HepG2 (cell line): ENCODE measurements around the gene TLE7. TPM values are rescaled to one million over a fixed set of nuclear protein-coding genes. Genes with fewer than 3 reads are reported as not detected.

Source experiments
- ATF7-NPFF ChIP-seq: sonication (generic); formaldehyde crosslinking; IDR thresholded peaks from 2 replicates; pipeline ENCODE4 v1.8.1; 2023; ENCODE audit warnings: mild to moderate bottlenecking, low read depth, missing genetic modification reagents, moderate library complexity
- EHMT2 ChIP-seq: fragments of 200-600 bp; sonication (generic); IDR thresholded peaks from 2 replicates; pipeline ENCODE4 v1.7.0; 2017; ENCODE audit warnings: antibody characterized with exemption, low read depth, low read length, borderline replicate concordance
- FOXJ3 ChIP-seq: sonication (generic); formaldehyde crosslinking; IDR thresholded peaks from 2 replicates; pipeline ENCODE4 v1.4.0; 2020; ENCODE audit warnings: missing genetic modification reagents, mild to moderate bottlenecking, borderline replicate concordance
- GTF3A ChIP-seq: sonication (generic); formaldehyde crosslinking; conservative IDR thresholded peaks from 2 replicates; pipeline ENCODE4 v1.4.0; 2020; ENCODE audit warnings: mild to moderate bottlenecking, missing genetic modification reagents
- HINFP ChIP-seq: sonication (generic); formaldehyde crosslinking; IDR thresholded peaks from 2 replicates; pipeline ENCODE4 v1.4.0; 2020; ENCODE audit warnings: low read depth, mild to moderate bottlenecking, missing genetic modification reagents
- SIN3A ChIP-seq: IDR thresholded peaks from 2 replicates; pipeline ENCODE4 v1.6.1; 2011; ENCODE audit warnings: low read depth, mild to moderate bottlenecking, control low read depth, low read length, borderline replicate concordance
- SIX1 ChIP-seq: sonication (generic); formaldehyde crosslinking; IDR thresholded peaks from 2 replicates; pipeline ENCODE4 v1.4.0; 2020; ENCODE audit warnings: missing genetic modification reagents, borderline replicate concordance
- SMC3 ChIP-seq: IDR thresholded peaks from 2 replicates; pipeline ENCODE4 v1.6.1; 2011; ENCODE audit warnings: low read length, improper control_type of control experiment
- SRF ChIP-seq: IDR thresholded peaks from 2 replicates; pipeline ENCODE4 v1.6.1; 2011; ENCODE audit warnings: mild to moderate bottlenecking, low read depth, low read length, moderate library complexity
- TFDP1 ChIP-seq: IDR thresholded peaks from 2 replicates; pipeline ENCODE4 v1.6.1; 2016; ENCODE audit warnings: missing compliant biosample characterization, missing genetic modification reagents, borderline replicate concordance
- ZBTB21 ChIP-seq: sonication (generic); formaldehyde crosslinking; IDR thresholded peaks from 2 replicates; pipeline ENCODE4 v1.4.0; 2020; ENCODE audit warnings: missing genetic modification reagents
- ZIK1 ChIP-seq: sonication (generic); formaldehyde crosslinking; IDR thresholded peaks from 2 replicates; pipeline ENCODE4 v1.5.0; 2020; ENCODE audit warnings: mild to moderate bottlenecking, low read depth, missing genetic modification reagents, borderline replicate concordance
- ZKSCAN1 ChIP-seq: fragments of 150-350 bp; IDR thresholded peaks from 2 replicates; pipeline ENCODE4 v1.6.1; 2014; ENCODE audit warnings: low read length
- ZNF235 ChIP-seq: sonication (generic); formaldehyde crosslinking; IDR thresholded peaks from 2 replicates; pipeline ENCODE4 v1.8.1; 2023; ENCODE audit warnings: mild to moderate bottlenecking, missing genetic modification reagents, borderline replicate concordance
- ZNF263 ChIP-seq: sonication (generic); formaldehyde crosslinking; IDR thresholded peaks from 2 replicates; pipeline ENCODE4 v1.4.0; 2020; ENCODE audit warnings: missing genetic modification reagents
- ZNF546 ChIP-seq: sonication (generic); formaldehyde crosslinking; conservative IDR thresholded peaks from 2 replicates; pipeline ENCODE4 v1.8.1; 2023; ENCODE audit warnings: mild to moderate bottlenecking, missing genetic modification reagents
- ZNF883 ChIP-seq: sonication (generic); formaldehyde crosslinking; IDR thresholded peaks from 2 replicates; pipeline ENCODE4 v1.5.1; 2020; ENCODE audit warnings: mild to moderate bottlenecking, missing genetic modification reagents; ENCODE audit errors: not compliant biosample characterization
- ZSCAN21 ChIP-seq: sonication (generic); formaldehyde crosslinking; IDR thresholded peaks from 2 replicates; pipeline ENCODE4 v1.8.0; 2022; ENCODE audit warnings: mild to moderate bottlenecking, missing genetic modification reagents, moderate library complexity, borderline replicate concordance
- ZSCAN9 ChIP-seq: IDR thresholded peaks from 2 replicates; pipeline ENCODE4 v1.6.1; 2016; ENCODE audit warnings: borderline replicate concordance
- polyA plus RNA-seq, 8 experiments: library from polyadenylated mRNA; depleted of rRNA in 3 of 8; stranded (reverse) in 7 of 8; unstranded in 1 of 8; fragments of >200 nt; fragmentation: Illumina TruSeq in 4 of 8; extraction: Trizol in 4 of 8; gene quantifications; 2 replicates each; pipeline versions ENCODE4 v1.2.1 to v1.2.3, GENCODE V29; 2011 to 2016; ENCODE audit warnings: low read depth in 4 of 8, missing spikeins in 1 of 8, mixed read lengths in 1 of 8; ENCODE audit not compliant: insufficient read depth in 1 of 8
- total RNA-seq, 5 experiments: library from RNA; depleted of rRNA; stranded (reverse); fragments of >200 nt; fragmentation: Illumina TruSeq; extraction: Trizol; gene quantifications; 2 replicates each; pipeline ENCODE4 v1.2.3, GENCODE V29; 2016; ENCODE audit warnings: low read depth in 1 of 5
- TF ChIP-seq, protein P1 (sequence below): IDR thresholded peaks from 2 replicates; pipeline ENCODE4 v1.6.1; 2016; ENCODE audit warnings: mild to moderate bottlenecking, missing biosample characterization, missing genetic modification reagents
- TF ChIP-seq, protein P2 (sequence below): sonication (generic); formaldehyde crosslinking; IDR thresholded peaks from 2 replicates; pipeline ENCODE4 v1.4.0; 2020; ENCODE audit warnings: missing genetic modification reagents, borderline replicate concordance
- TF ChIP-seq, protein P3 (sequence below): sonication (generic); formaldehyde crosslinking; IDR thresholded peaks from 2 replicates; pipeline ENCODE4 v1.5.1; 2020; ENCODE audit warnings: mild to moderate bottlenecking, missing genetic modification reagents, borderline replicate concordance
- TF ChIP-seq, protein P4 (sequence below): sonication (generic); formaldehyde crosslinking; IDR thresholded peaks from 2 replicates; pipeline ENCODE4 v1.8.1; 2023; ENCODE audit warnings: mild to moderate bottlenecking, missing genetic modification reagents, borderline replicate concordance

Gene TLE7
- total and polyA plus RNA-seq, 2 of the 13 experiments (the other 11 are each of a cell fraction or from before 2014, with no cell fraction given): not detected

GRCh38 chr16:71467810-71468209 is 26.0 kb upstream of the TLE7 start (continued):
- TF ChIP-seq, protein P1, sequence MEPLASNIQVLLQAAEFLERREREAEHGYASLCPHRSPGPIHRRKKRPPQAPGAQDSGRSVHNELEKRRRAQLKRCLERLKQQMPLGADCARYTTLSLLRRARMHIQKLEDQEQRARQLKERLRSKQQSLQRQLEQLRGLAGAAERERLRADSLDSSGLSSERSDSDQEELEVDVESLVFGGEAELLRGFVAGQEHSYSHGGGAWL (CRISPR knock-in tag): peak; percentile 98
- TF ChIP-seq, protein P2, sequence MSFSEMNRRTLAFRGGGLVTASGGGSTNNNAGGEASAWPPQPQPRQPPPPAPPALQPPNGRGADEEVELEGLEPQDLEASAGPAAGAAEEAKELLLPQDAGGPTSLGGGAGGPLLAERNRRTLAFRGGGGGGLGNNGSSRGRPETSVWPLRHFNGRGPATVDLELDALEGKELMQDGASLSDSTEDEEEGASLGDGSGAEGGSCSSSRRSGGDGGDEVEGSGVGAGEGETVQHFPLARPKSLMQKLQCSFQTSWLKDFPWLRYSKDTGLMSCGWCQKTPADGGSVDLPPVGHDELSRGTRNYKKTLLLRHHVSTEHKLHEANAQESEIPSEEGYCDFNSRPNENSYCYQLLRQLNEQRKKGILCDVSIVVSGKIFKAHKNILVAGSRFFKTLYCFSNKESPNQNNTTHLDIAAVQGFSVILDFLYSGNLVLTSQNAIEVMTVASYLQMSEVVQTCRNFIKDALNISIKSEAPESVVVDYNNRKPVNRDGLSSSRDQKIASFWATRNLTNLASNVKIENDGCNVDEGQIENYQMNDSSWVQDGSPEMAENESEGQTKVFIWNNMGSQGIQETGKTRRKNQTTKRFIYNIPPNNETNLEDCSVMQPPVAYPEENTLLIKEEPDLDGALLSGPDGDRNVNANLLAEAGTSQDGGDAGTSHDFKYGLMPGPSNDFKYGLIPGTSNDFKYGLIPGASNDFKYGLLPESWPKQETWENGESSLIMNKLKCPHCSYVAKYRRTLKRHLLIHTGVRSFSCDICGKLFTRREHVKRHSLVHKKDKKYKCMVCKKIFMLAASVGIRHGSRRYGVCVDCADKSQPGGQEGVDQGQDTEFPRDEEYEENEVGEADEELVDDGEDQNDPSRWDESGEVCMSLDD: no peak
- TF ChIP-seq SIX1 (CRISPR knock-in tag) (peak; percentile 75), SMC3 (0 out of 2 replicates have a peak, but pooled peaks have one; percentile 14), TFDP1 (CRISPR knock-in tag) (no peak), SIN3A (peak; percentile 100), ATF7-NPFF (CRISPR knock-in tag) (peak; percentile 66), SRF (no peak), ZNF263 (CRISPR knock-in tag) (peak; percentile 57; the same call in 1 of the 2 replicates), EHMT2 (peak; percentile 100), ZNF546 (CRISPR knock-in tag) (peak; percentile 97), FOXJ3 (CRISPR knock-in tag) (0 out of 2 replicates have a peak, but pooled peaks have one; percentile 32), ZIK1 (peak; percentile 65; the same call in 1 of the 2 replicates), ZSCAN21 (CRISPR knock-in tag) (peak; percentile 77), ZKSCAN1 (no peak), GTF3A (CRISPR knock-in tag) (no peak), ZSCAN9 (CRISPR knock-in tag) (peak; percentile 100), ZBTB21 (CRISPR knock-in tag) (peak; percentile 82; the same call in 1 of the 2 replicates), ZNF235 (CRISPR knock-in tag) (0 out of 2 replicates have a peak, but pooled peaks have one; percentile 53), HINFP (CRISPR knock-in tag) (peak; percentile 90), ZNF883 (CRISPR knock-in tag) (peak; percentile 86)
- TF ChIP-seq, protein P3, sequence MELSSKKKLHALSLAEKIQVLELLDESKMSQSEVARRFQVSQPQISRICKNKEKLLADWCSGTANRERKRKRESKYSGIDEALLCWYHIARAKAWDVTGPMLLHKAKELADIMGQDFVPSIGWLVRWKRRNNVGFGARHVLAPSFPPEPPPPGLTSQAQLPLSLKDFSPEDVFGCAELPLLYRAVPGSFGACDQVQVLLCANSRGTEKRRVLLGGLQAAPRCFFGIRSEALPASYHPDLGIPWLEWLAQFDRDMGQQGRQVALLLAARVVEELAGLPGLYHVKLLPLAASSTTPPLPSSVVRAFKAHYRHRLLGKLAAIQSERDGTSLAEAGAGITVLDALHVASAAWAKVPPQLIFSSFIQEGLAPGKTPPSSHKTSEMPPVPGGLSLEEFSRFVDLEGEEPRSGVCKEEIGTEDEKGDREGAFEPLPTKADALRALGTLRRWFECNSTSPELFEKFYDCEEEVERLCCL: peak; percentile 98
- TF ChIP-seq, protein P4, sequence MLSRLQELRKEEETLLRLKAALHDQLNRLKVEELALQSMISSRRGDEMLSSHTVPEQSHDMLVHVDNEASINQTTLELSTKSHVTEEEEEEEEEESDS (CRISPR knock-in tag): peak; percentile 89
